ENCODE results near the gene BOD1L1. TPM values are rescaled to one million over a fixed set of nuclear protein-coding genes. Genes with fewer than 3 reads are reported as not detected.
A peak's percentile ranks its signal among the peaks of the same experiment; 100 is the strongest.

Gene BOD1L1
- total RNA-seq, 4 donors from 2014 or later = 34.6 to 45.3 (median 35.4) TPM

DNA sequence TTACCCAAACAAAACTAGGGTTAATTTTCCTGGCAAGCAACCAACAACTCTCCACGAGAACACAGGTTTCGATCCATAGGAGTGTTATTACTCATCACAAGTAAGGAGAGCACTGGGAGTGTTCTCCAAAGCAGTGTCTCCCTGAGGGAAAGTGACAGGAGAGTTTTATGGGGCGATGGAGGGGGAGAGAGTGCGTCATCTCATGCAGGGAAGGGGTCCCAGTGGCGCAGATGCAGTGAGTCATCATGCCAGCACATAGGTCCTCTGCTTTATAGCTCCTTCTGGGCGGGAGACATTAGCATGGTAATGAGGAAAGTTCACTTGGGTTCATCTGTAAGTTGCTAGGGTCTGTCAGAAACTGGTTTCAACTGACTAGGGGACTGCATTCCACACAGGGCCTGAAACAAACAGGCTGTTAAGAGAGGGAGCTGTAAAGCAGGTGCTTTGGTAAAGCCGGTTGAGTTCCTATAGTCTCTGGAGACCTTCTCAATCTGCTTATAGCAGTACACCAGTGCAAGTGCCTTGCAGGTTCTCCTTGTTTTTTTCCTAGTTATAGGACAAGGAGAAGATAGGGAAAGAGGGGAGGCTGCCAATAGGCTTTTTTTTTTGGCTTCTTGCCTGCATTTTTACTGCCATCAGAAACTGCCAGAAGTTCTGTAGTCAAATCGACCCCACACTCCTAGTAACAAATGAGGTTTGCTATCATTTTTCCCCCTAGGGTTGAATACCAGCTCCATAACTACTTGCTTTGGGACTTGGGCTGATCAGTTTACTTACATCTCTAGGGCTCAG lies 12.8 kb upstream of the BOD1L1 start:
- Histone ChIP-seq H3K4me1 (peaks cover 0 to 21% (median 4%) of the 10 kb centered on the region in 3 donors), H3K27ac (no peak overlapping the region), H3K36me3 (no peaks in the 10 kb centered on the region), H3K27me3 (peaks cover 10% of the 10 kb centered on the region), H3K4me3 (no peak overlapping the region), H3K9me3 (no peaks in the 10 kb centered on the region)
- TF ChIP-seq POLR2AphosphoS5 (IDR thresholded peaks at IDR 0.05) (no peak), POLR2A (IDR thresholded peaks at IDR 0.05) (no peak), EP300 (IDR thresholded peaks at IDR 0.05) (no peak)
- 33 to 39% methylated on average over 6 to 8 of the region's 8 CpGs for WGBS, 2 donors (ENCODE audit: low coverage in 1 of 2)
- ATAC-seq = no peak

DNA sequence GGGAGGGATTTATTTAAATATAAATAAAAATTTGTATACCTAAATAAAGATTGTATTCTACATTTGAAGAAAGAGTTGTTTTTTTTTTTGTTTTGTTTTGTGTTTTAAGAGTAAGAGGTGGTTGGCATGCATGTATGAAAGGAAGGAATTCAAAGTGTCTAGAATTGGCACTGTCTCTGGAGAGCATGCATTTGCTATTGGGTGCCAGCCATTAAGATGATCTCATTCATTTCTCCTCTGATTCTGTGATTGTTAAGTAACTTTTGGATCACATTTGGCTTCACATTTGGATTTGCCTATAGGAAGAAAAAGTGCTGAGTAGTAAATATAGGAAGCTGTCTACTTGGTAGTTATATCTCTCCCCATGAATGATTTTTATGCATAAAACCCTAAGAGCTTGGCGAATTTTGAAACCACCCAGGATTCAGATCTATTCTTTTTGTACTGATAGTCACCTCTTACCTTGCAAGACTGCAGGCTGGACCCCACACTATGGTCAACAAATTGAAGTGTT lies 7.8 kb upstream of the BOD1L1 start:
- Histone ChIP-seq H3K9me3 (no peaks in the 10 kb centered on the region), H3K4me3 (no peak overlapping the region), H3K27ac (no peak overlapping the region), H3K4me1 (no peaks in the 10 kb centered on the region), H3K36me3 (no peaks in the 10 kb centered on the region), H3K27me3 (peaks cover 10% of the 10 kb centered on the region)
- TF ChIP-seq, protein P1, sequence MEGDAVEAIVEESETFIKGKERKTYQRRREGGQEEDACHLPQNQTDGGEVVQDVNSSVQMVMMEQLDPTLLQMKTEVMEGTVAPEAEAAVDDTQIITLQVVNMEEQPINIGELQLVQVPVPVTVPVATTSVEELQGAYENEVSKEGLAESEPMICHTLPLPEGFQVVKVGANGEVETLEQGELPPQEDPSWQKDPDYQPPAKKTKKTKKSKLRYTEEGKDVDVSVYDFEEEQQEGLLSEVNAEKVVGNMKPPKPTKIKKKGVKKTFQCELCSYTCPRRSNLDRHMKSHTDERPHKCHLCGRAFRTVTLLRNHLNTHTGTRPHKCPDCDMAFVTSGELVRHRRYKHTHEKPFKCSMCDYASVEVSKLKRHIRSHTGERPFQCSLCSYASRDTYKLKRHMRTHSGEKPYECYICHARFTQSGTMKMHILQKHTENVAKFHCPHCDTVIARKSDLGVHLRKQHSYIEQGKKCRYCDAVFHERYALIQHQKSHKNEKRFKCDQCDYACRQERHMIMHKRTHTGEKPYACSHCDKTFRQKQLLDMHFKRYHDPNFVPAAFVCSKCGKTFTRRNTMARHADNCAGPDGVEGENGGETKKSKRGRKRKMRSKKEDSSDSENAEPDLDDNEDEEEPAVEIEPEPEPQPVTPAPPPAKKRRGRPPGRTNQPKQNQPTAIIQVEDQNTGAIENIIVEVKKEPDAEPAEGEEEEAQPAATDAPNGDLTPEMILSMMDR (IDR thresholded peaks at IDR 0.05) = no peak
- no peak for TF ChIP-seq POLR2A (IDR thresholded peaks at IDR 0.05)
- TF ChIP-seq POLR2AphosphoS5 (IDR thresholded peaks at IDR 0.05) = no peak
- no peak for TF ChIP-seq EP300 (IDR thresholded peaks at IDR 0.05)
- 78 to 86% methylated on average over 1 of the region's 1 CpG for WGBS, 2 donors (ENCODE audit: low coverage in 1 of 2)
- ATAC-seq = no peak

DNA sequence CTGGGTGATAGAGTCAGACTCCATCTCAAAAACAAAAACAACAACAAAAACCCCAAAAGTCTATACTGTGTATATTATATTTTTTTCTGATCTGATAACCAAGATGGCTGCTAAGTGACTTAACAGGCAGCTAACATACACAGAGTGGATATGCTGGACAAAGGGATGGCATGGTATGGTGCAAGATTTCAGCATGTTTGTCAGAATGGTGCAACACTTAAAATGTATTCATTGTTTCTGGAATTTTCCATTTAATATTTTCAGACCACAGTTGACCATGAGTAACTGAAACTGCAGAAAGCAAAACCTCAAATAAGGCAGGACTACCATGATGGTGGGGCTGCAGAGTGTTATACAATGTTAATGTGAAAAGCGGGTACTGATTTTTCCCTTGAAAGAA lies 6.1 kb upstream of the BOD1L1 start:
- TF ChIP-seq POLR2A (IDR thresholded peaks at IDR 0.05) = no peak
- no peak for TF ChIP-seq EP300 (IDR thresholded peaks at IDR 0.05)
- TF ChIP-seq, protein P1 (IDR thresholded peaks at IDR 0.05) = no peak
- TF ChIP-seq POLR2AphosphoS5 (IDR thresholded peaks at IDR 0.05) = no peak
- Histone ChIP-seq H3K27ac (no peak overlapping the region), H3K4me1 (peaks cover 0 to 4% (median 0%) of the 10 kb centered on the region in 3 donors), H3K36me3 (no peaks in the 10 kb centered on the region), H3K4me3 (no peak overlapping the region), H3K27me3 (peaks cover 5% of the 10 kb centered on the region), H3K9me3 (no peaks in the 10 kb centered on the region)
- no peak for ATAC-seq
- WGBS, 2 donors (ENCODE audit: low coverage in 1 of 2) = 91 to 100% methylated on average over 1 of the region's 1 CpG

DNA sequence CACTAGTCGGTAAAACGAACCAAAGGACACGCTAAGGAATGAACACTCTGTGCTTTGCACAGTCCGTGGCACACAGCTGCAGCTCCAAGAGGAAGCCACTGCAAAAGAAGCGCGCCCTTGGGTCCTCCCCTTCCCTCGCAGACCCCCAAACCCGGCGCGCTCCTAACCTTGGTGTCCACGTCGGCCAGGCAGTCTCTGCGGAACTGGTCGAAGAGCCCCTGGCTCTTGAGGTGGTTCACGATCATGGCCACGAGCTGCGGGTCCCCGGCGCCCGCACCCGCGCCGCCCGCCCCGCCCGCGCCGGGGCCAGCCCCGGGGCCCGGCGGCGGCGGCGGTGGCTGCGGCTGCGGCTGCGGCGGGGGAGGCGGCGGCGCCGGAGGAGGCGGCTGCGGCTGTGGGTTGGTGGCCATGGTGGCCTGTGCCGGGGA lies 333 bp downstream of the BOD1L1 start:
- Histone ChIP-seq H3K4me3 (peak overlapping the region; percentile 61 to 85), H3K9me3 (no peaks in the 10 kb centered on the region), H3K36me3 (no peaks in the 10 kb centered on the region), H3K4me1 (peaks cover 3 to 51% (median 9%) of the 10 kb centered on the region in 3 donors), H3K27ac (peak overlapping the region; percentile 77 to 96 (median 92)), H3K27me3 (no peaks in the 10 kb centered on the region)
- no peak for ATAC-seq
- 0% methylated on average over 1 of the region's 45 CpGs; no CpG with 5 or more reads in 1 of the 2 donors for WGBS, 2 donors (ENCODE audit: low coverage in 1 of 2)
- TF ChIP-seq POLR2AphosphoS5 (IDR thresholded peaks at IDR 0.05) = no peak
- TF ChIP-seq EP300 (IDR thresholded peaks at IDR 0.05) = no peak
- no peak for TF ChIP-seq POLR2A (IDR thresholded peaks at IDR 0.05)
- TF ChIP-seq, protein P1 (IDR thresholded peaks at IDR 0.05) = no peak

DNA sequence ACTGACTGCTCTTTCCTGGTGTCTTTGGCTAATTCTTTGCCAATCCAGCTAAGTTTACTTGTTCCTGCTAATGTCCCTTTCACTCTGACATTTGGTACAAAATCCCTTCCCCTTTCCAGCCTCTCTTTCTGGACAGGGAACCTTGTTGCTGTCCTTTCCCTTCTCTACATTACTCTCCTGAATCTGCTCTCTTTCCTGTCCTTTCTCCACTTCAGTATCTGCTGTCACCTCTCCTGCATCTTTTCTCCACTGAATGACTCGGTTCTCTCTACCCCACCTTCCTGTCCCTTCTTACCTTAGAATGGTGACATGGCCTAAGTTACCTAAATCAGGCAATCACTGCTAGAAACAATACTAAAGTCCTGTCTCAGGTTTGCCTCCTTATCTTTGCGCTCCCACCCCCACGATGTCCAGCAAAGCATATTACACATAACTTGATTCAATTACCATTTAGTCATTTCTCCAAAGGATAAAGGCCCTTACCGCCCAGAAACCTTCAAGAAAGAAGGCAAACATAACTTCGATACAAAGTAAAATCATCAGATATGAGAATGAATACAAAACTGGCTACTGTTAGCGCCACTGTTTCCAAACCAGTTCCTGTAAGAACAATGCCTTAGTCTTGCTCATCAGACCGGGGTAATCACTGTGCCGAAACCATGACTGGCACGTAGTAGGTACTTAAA lies 890 bp downstream of the BOD1L1 start:
- no peaks in the 10 kb centered on the region for H3K9me3 ChIP-seq
- TF ChIP-seq, protein P1 (IDR thresholded peaks at IDR 0.05) = no peak
- TF ChIP-seq EP300 (IDR thresholded peaks at IDR 0.05) (no peak), POLR2AphosphoS5 (IDR thresholded peaks at IDR 0.05) (no peak), POLR2A (IDR thresholded peaks at IDR 0.05) (no peak)
- H3K36me3 ChIP-seq = no peaks in the 10 kb centered on the region
- ATAC-seq = no peak
- peak overlapping the region; percentile 61 to 85 for H3K4me3 ChIP-seq
- H3K4me1 ChIP-seq = peaks cover 3 to 51% (median 9%) of the 10 kb centered on the region in 3 donors
- no peaks in the 10 kb centered on the region for H3K27me3 ChIP-seq
- peak overlapping the region in 3 of 4 donors; percentile 90 to 96 (median 95) for H3K27ac ChIP-seq
- WGBS, 2 donors (ENCODE audit: low coverage in 1 of 2) = 3 to 7% methylated on average over 5 to 9 of the region's 9 CpGs
